ENCODE data around the gene TYMP.

Gene TYMP

GRCh38 chr22:50529897-50530579 lies at the start of gene TYMP:
TYMP (minus strand) TSS chr22:50530012; CDS start chr22:50529709, 303 bp downstream.
- no peak for FAIRE-seq

- FAIRE-seq, result no peak
Measured at GRCh38 chr22:50578776-50579310, 49.0 kb upstream of the TYMP start.

DNA sequence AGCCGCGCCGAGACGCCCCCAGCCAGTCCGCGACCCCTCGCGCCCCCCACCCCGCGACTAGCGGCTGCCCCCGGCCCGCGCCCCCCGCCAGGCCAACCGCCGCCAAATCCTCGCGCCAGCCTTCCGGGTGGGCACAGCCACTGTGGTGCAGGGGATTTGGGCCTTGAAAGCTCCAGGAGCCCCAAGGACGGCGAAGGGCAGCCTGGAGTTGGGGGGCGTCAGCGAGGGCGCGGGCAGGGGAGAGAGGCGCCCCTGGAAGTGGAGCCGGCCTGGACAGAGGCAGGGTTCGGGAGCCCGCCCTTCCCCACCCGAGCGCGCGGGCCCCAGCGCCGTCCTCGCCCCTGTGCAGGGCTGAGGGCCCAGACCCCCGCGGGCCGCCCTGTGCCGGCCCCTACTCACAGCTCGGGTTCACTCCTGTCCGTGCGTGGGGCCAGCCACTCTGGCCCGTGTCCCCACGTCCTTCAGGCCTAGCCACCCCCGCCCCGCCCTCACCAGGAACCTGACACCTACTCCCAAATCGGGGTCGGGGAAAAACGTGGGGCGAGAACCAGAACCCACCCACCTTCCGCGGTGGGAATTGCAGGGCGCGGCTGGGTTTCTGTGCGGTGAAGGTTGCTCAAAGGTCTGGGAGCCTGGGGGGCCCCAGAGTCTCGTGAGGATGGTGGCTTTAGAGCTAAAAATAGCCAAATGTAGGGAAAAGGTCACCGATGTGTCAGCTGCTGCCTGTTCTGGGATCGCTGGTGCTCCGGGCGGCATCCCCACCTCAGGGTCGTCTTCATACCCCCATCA lies 48.4 kb upstream of the TYMP start, which contains the start of gene CPT1B:
TSS of gene CPT1B (minus strand) at position 441 of the 789 bp plus-strand sequence. CDS start 512 bp downstream, outside the sequence.
- no peak for FAIRE-seq

DNA sequence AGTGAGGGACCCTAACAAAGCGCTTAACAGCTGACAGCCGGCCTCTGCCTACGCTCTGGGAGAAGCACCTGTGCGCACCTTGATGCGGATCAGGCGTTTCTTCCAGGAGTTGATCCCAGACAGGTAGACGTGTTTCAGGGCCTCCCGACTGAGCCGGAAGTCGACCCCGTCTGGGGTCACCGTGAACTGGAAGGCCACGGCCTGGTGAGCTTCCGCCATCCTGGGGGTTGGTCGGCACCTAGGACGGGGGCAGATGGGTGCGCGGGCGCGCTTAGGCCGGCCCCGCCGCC lies 47.8 kb upstream of the TYMP start:
- FAIRE-seq, result no peak

DNA sequence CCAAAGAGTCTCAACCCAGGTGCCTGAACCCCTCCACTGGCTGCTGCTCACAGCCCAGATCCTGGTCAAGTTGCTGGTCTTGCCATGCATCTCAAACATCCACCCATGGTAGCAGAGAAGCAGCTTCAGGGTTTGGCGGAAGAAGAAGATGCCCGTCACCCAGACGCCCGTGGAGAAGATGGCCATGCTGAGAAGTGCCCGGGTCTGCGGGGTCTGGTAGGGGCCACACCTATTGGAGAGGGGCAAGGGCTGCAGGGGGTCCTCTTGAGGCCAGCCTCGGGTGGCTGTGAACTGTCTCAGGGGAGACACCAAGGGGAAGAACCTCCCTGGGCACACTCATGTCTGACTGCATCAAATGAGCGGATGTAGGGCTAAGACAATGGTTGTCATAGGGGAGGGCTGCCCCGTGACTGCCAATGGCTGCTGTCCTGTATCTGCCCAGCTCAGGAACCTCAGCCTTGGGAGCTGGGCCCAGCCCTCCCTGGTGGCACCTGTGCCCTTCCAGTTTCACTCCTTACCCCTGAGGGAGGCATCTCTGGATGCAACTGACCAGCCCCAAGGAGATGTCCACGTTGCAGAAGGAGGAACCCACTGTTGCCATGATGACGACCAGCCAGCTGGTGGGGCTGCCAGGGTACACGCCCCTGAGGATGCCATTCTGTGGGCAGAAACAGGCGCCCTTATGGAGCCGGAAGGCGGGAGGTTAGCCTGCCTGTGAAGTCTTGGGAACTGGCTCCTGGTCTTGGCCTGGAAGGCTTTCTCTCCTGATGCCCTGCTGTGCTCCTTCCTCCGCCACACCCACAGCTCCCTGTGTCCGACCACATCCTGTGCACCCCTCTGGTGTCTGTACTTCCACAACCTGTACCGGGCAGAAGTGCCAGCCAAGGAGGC lies 47.2 kb upstream of the TYMP start:
- no peak for FAIRE-seq

GRCh38 chr22:50576070-50576469 lies 46.3 kb upstream of the TYMP start:
- FAIRE-seq, result no peak

GRCh38 chr22:50575426-50575941 lies 45.7 kb upstream of the TYMP start:
- FAIRE-seq, result no peak

DNA sequence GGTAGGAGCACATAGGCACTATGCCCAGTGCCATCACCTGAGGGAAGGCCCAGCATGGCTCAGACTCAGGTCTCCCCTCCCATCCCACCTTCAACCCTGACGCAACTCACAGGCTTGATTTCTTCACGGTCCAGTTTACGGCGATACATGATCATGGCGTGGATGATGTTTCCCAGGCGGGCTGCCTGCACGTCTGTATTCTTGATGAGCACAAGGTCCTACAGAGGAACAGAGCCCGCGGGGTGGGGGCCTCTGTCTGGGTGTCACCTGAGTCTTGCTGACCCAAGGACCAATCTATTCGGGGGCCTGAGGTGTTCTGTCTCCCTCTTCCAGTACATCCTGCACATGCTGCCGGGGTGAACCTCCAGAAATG lies 44.6 kb upstream of the TYMP start:
- no peak for FAIRE-seq

GRCh38 chr22:50573491-50574382 lies 43.9 kb upstream of the TYMP start:
- FAIRE-seq, result no peak

DNA sequence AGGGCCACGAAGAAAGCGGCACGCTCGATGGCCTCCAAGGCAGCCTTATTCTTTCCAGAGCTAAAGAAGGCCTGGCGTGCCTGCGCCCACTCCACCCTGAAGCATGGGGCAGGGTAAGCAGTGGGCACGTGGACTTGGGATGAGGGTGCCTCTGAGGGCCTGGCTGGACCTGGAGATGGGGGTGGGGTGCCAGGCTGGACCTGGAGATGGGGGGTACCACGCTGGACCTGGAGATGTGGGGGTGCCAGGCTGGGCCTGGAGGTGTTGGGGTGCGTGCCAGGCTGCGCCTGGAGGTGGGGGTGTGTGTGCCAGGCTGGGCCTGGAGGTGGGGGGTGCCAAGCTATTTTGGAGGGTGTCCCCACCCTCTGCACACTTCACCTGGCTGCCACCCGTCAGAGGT lies 43.2 kb upstream of the TYMP start:
- no peak for FAIRE-seq

DNA sequence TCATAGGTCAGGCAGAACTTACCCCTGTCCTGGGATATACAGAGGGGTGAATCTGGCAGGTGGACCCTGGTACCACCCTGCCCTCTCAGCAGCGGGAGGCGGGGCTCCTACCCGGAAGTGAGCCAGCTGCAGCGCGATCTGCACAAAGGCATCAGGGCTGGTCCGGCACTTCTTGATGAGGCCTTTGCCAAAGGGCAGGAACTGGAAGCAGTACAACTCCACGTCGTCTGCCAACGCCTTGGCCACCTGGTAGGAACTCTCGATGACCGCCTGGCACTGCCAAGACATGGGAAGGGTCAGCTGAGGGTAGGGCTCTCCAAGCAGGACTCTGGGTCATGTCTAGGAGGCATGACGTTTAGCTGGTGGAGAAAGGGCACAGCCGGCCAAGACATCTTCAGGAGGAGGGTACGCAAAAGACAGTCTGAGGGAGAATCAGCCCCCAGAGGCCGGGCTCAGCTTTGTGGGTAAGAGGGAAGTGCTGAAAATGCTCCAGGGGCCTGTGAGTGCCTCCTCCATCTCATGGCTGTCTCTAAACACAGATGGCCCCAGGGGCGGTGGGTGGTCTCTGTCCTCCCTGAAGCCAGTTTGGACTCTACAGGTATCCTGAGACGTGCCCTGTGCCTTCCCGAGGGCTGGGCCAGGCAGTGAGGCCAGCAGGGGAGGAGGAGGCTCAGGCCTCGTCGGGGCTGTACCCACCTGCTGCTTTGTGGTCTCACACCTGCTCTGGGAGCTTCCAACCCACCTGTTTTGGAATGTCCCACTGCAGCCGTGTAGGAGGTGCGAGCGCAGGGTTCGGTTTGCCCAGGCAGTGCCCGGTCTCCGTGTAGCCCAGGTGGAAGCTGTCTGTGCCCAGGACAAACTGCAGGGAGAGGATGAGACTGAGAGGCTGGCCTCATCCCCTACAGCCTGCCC lies 41.7 kb upstream of the TYMP start:
- FAIRE-seq, result no peak

- no peak for FAIRE-seq
Measured at GRCh38 chr22:50570861-50571260, 41.0 kb upstream of the TYMP start.

- FAIRE-seq, result no peak
Measured at GRCh38 chr22:50569896-50570535, 40.2 kb upstream of the TYMP start.

DNA sequence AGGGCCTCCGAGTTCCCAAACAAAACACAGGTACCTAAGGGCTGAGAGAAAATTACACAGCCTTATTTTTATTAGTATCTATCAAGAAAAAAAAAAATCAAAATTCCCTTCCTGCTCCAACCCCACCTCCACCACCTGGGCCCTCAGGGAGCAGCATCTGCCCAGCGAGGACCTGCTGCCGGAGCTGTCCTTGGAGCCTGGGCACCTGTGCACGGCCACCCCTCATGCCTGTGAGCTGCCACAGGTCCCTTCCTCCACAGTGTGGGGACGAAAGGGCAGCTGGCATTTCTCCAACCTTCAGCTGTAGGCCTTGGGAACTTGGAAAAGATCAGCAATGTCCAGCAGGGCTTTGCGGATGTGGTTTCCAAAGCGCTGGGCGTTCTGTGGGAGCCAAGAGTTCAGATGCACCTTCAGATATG lies 39.2 kb upstream of the TYMP start:
- FAIRE-seq, result no peak

- no peak for FAIRE-seq
Measured at GRCh38 chr22:50568626-50569025, 38.8 kb upstream of the TYMP start.

GRCh38 chr22:50567721-50568252 lies 38.0 kb upstream of the TYMP start:
- no peak for FAIRE-seq

- FAIRE-seq, result no peak
Measured at GRCh38 chr22:50564289-50564688, 34.5 kb upstream of the TYMP start.

GRCh38 chr22:50563413-50564160 lies 33.8 kb upstream of the TYMP start:
- no peak for FAIRE-seq

Measured in endometrium (tissue), 2 donors.